Panc1 (cell line): ENCODE results near the gene DDAH2. TPM values are rescaled to one million over a fixed set of nuclear protein-coding genes. Genes with fewer than 3 reads are reported as not detected.

Experiments used
- ATAC-seq: fragments of 200-7000 bp; cut with Tn5 transposase; 2 replicates; pipeline ENCODE4 v1.9.1; 2020; ENCODE audit warnings: mild to moderate bottlenecking, moderate library complexity
- BruUV-seq: library from RNA; stranded (reverse); fragments of 400-500 nt; replicated peaks from 2 replicates; lab custom pipeline; 2021; lab: Mats Ljungman, UMichigan
- CTCF ChIA-PET: fragments of 300-600 bp; sonication (Branson Sonifier 250); formaldehyde crosslinking; loops from one replicate; lab custom pipeline; 2022; ENCODE audit warnings: antibody characterized with exemption; lab: Charles Lee
- POLR2A ChIA-PET: fragments of 300-600 bp; sonication (Branson Sonifier 250); formaldehyde crosslinking; loops from one replicate; lab custom pipeline; 2022; ENCODE audit warnings: antibody characterized with exemption; lab: Charles Lee
- DNase-seq: peaks from one replicate; pipeline ENCODE4 v3.0.0-alpha.2; 2010; ENCODE audit warnings: low read depth, low spot score
- H3K27ac ChIP-seq: 2 replicates; pipeline ENCODE4 v1.5.1; 2011; ENCODE audit warnings: mild to moderate bottlenecking, low read length, inconsistent platforms
- H3K27me3 ChIP-seq: fragments of 200-500 bp; sonication (Bioruptor generic); 2 replicates; pipeline ENCODE4 v1.6.0; 2014; ENCODE audit warnings: low read length, inconsistent platforms; ENCODE audit not compliant: control insufficient read depth, insufficient read depth
- H3K36me3 ChIP-seq: fragments of 200-500 bp; sonication (Bioruptor generic); 2 replicates; pipeline ENCODE4 v1.5.1; 2014; ENCODE audit warnings: inconsistent platforms, mild to moderate bottlenecking, low read length, moderate library complexity; ENCODE audit not compliant: control insufficient read depth, insufficient read depth
- H3K4me1 ChIP-seq: 2 replicates; pipeline ENCODE4 v1.5.1; 2011; ENCODE audit warnings: inconsistent platforms, mild to moderate bottlenecking, low read length, moderate library complexity; ENCODE audit not compliant: control insufficient read depth, insufficient read depth
- H3K4me3 ChIP-seq, 2 experiments: 2 replicates each; pipeline ENCODE4 v1.5.1; 2011 to 2012; ENCODE audit warnings: low read depth in 2 of 2, low read length in 2 of 2, mild to moderate bottlenecking in 2 of 2, inconsistent platforms in 1 of 2, moderate library complexity in 1 of 2
- H3K9me3 ChIP-seq: fragments of 200-500 bp; sonication (Bioruptor generic); 2 replicates; pipeline ENCODE4 v1.5.1; 2014; ENCODE audit warnings: low read depth, mild to moderate bottlenecking, inconsistent platforms, low read length, moderate library complexity; ENCODE audit not compliant: control insufficient read depth, insufficient read depth
- CTCF ChIP-seq: fragments of 450-650 bp; IDR thresholded peaks from 2 replicates; pipeline ENCODE4 v1.5.1; 2017; ENCODE audit warnings: mild to moderate bottlenecking
- POLR2AphosphoS5 ChIP-seq: IDR thresholded peaks from 2 replicates; pipeline ENCODE4 v1.6.1; 2012; ENCODE audit warnings: mild to moderate bottlenecking, low read depth, low read length, moderate library complexity
- REST ChIP-seq, 2 experiments: IDR thresholded peaks; 2 replicates each; pipeline ENCODE4 v1.6.1; 2011 to 2012; ENCODE audit warnings: low read depth in 2 of 2, control low read depth in 1 of 2, low read length in 1 of 2, mild to moderate bottlenecking in 1 of 2, moderate library complexity in 1 of 2; ENCODE audit not compliant: insufficient read depth in 1 of 2
- SIN3A ChIP-seq: IDR thresholded peaks from 2 replicates; pipeline ENCODE4 v1.6.1; 2012; ENCODE audit warnings: low read depth, mild to moderate bottlenecking, low read length, moderate library complexity, borderline replicate concordance; ENCODE audit not compliant: insufficient read depth
- TCF7L2 ChIP-seq: IDR thresholded peaks from 2 replicates; pipeline ENCODE4 v1.6.1; 2011; ENCODE audit warnings: mild to moderate bottlenecking, low read depth, low read length, inconsistent platforms
- in situ Hi-C: cut with HindIII; loops from 2 replicates; pipeline ENCODE4 v1.10.0; 2016; ENCODE audit warnings: low sequenced_read_pairs, low pct_unique_long_range_greater_than_20kb
- intact Hi-C: fragments of 100-400 bp; cut with micrococcal nuclease; formaldehyde crosslinking; loops from one replicate; pipeline ENCODE4 v1.10.0; 2022; ENCODE audit not compliant: unreplicated experiment
- total RNA-seq: library from RNA; stranded (reverse); gene quantifications from one replicate; pipeline ENCODE4 v1.2.1, GENCODE V29; 2021; ENCODE audit not compliant: unreplicated experiment

The DDAH2 gene
- total RNA-seq, 1 experiment from 2014 or later, result 104 TPM

- BruUV-seq, result no TSS peak
- Histone ChIP-seq H3K27me3 (no peaks in the 10 kb centered on the region), H3K9me3 (no peaks in the 10 kb centered on the region), H3K4me3 (no peak overlapping the region), H3K27ac (no peak overlapping the region), H3K36me3 (peaks cover 4% of the 10 kb centered on the region; the same call in 1 of the 2 replicates), H3K4me1 (peaks cover 7% of the 10 kb centered on the region; the same call in 1 of the 2 replicates)
- ChIA-PET CTCF (no interaction called here), POLR2A (interaction anchor here (0.5 kb wide), 1 partner anchor 75 kb away, joined by 8 read pairs; no protein-coding TSS in a partner anchor)
- intact Hi-C loops, result no loop called here
- in situ Hi-C loops, result no loop called here
- no peak for DNase-seq
- TF ChIP-seq POLR2AphosphoS5 (no peak), CTCF (no peak), REST (IDR thresholded peaks at IDR 0.05; ENCODE audit: insufficient read depth in 1 of 2, low read depth in 2 of 2, low read length in 1 of 2) (no peak), TCF7L2 (no peak), SIN3A (no peak)
- no peak for ATAC-seq
Observed at GRCh38 chr6:31700740-31701401, 28.2 kb downstream of the DDAH2 start.

- H3K4me1 ChIP-seq, result peaks cover 7% of the 10 kb centered on the region; the same call in 1 of the 2 replicates
- H3K4me3 ChIP-seq, result no peak overlapping the region
- CTCF ChIA-PET, result no interaction called here
- POLR2A ChIA-PET, result no interaction called here
- ATAC-seq (no peak), DNase-seq (no peak)
- peaks cover 2% of the 10 kb centered on the region; the same call in 1 of the 2 replicates for H3K36me3 ChIP-seq
- no peaks in the 10 kb centered on the region for H3K9me3 ChIP-seq
- no peak overlapping the region for H3K27ac ChIP-seq
- no peak for TF ChIP-seq POLR2AphosphoS5
- no peak for TF ChIP-seq TCF7L2
- no peak for TF ChIP-seq SIN3A
- TF ChIP-seq CTCF, result no peak
- TF ChIP-seq REST (IDR thresholded peaks at IDR 0.05; ENCODE audit: insufficient read depth in 1 of 2, low read depth in 2 of 2, low read length in 1 of 2), result no peak
- no peaks in the 10 kb centered on the region for H3K27me3 ChIP-seq
- intact Hi-C loops, result no loop called here
- BruUV-seq, result no TSS peak
- in situ Hi-C loops, result no loop called here
Observed at GRCh38 chr6:31697555-31697954, 31.5 kb downstream of the DDAH2 start.
